C4-2B (cell line): ENCODE measurements around the gene OTUD7B.
"Not testable (repeated sequence)": the region's sequence is repeated elsewhere in the genome, so short reads cannot be mapped to it uniquely, and the experiment has no call there.

Experiments used
- H3K27ac ChIP-seq: fragments of 450-650 bp; 2 replicates; pipeline ENCODE4 v1.5.1; 2017
- CTCF ChIP-seq: fragments of 450-650 bp; conservative IDR thresholded peaks from 2 replicates; pipeline ENCODE4 v1.5.1; 2017; ENCODE audit warnings: mild to moderate bottlenecking
- ZFX ChIP-seq: fragments of 450-650 bp; IDR thresholded peaks from 2 replicates; pipeline ENCODE4 v1.6.1; 2017

The OTUD7B gene

GRCh38 chr1:150010393-150011115 is at the start of gene OTUD7B:
OTUD7B (minus strand) TSS chr1:150010726; CDS start chr1:149977510, 33,216 bp downstream.
- H3K27ac ChIP-seq, result peak within 1 kb of the TSS; percentile 86
- no peak; the same call in 1 of the 2 replicates for TF ChIP-seq CTCF
- peak; percentile 97 for TF ChIP-seq ZFX

GRCh38 chr1:150060260-150060659 is 49.7 kb upstream of the OTUD7B start:
- no peak overlapping the region for H3K27ac ChIP-seq
- no peak for TF ChIP-seq CTCF
- TF ChIP-seq ZFX, result no peak

DNA sequence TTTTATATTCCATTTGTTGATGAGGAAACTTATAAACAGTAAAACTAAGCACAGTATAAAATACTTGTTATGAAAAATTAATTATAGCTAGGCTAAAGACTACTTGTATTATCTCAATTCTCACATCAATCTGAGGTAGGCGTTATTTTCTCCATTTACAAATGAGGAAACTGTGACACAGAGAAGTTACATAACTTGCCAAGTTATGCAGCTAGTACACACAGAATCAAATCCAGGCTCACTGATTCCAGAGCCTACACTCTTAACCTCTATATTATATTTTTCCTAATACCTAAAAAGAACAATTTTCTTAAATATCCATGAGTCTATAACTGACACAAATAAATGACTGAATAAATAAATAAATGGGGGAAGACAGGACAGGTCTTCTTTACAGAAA is 45.9 kb upstream of the OTUD7B start:
- H3K27ac ChIP-seq, result no peak overlapping the region
- TF ChIP-seq ZFX (no peak), CTCF (no peak)

- not testable (repeated sequence) for H3K27ac ChIP-seq
Measured at GRCh38 chr1:150055507-150055906, 45.0 kb upstream of the OTUD7B start.

DNA sequence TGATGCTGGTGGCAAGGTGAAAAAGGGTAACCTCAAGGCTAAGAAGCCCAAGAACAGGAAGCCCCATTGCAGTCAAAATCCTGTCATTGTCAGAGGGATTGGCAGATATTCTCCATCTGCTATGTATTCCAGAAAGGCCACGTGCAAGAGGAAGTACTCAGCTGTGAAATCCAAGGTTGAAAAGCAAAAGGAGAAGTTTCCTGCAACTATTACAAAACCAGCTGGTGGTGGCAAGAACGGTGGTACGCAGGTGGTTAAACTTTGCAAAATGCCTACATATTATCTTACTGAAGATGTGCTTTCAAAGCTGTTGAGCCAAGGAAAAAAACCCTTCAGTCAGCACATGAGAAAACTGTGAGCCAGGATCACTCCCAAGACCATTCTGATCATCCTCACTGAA is 43.4 kb upstream of the OTUD7B start:
- no peak overlapping the region for H3K27ac ChIP-seq
- TF ChIP-seq ZFX (no peak), CTCF (no peak)

GRCh38 chr1:150051905-150052412 is 41.4 kb upstream of the OTUD7B start:
- not testable (repeated sequence) for H3K27ac ChIP-seq

- no peak overlapping the region for H3K27ac ChIP-seq
- no peak for TF ChIP-seq ZFX
- TF ChIP-seq CTCF, result no peak
Measured at GRCh38 chr1:150051089-150051373, 40.5 kb upstream of the OTUD7B start.

- H3K27ac ChIP-seq, result no peak overlapping the region
- TF ChIP-seq CTCF, result no peak
- TF ChIP-seq ZFX, result no peak
Measured at GRCh38 chr1:150049926-150050325, 39.4 kb upstream of the OTUD7B start.
